H1 (cell line): ENCODE data around the gene RERE. TPM values are rescaled to one million over a fixed set of nuclear protein-coding genes. Genes with fewer than 3 reads are reported as not detected.

Experiments used
- YY1 ChIP-seq: IDR thresholded peaks from 2 replicates; pipeline ENCODE4 v1.6.1; 2011; ENCODE audit warnings: low read depth, mild to moderate bottlenecking, low read length
- polyA plus RNA-seq, 7 experiments: library from polyadenylated mRNA; depleted of rRNA in 3 of 7; stranded (reverse) in 5 of 7; unstranded in 2 of 7; fragments of >200 nt in 5 of 7; fragments of 200-250 nt in 2 of 7; gene quantifications; 1 replicate in 5 of 7; 2 replicates in 1 of 7; 4 replicates in 1 of 7; pipeline versions ENCODE4 v1.2.1 to v1.2.3, GENCODE V29; 2011 to 2013; ENCODE audit warnings: missing spikeins in 2 of 7, mixed read lengths in 2 of 7
- total RNA-seq: library from RNA; stranded (reverse); fragmentation: NEBNext Ultra II Directional; extraction: Animal tissue kit (Norgen Biotek cat#: 25700); gene quantifications from 2 replicates; pipeline ENCODE4 v1.2.1, GENCODE V29; 2021

Gene RERE
- total and polyA plus RNA-seq, 2 of the 8 experiments (the other 6 are each of a cell fraction or from before 2014, with no cell fraction given) = 15.3 to 142 TPM

- TF ChIP-seq YY1 = no peak
Observed at GRCh38 chr1:8667869-8668594, 149.4 kb downstream of the RERE start (continued).
